Lower leg skin (tissue), 4 donors: ENCODE measurements around the gene NR6A1. TPM values are rescaled to one million over a fixed set of nuclear protein-coding genes. Genes with fewer than 3 reads are reported as not detected.
"Not testable (repeated sequence)": the region's sequence is repeated elsewhere in the genome, so short reads cannot be mapped to it uniquely, and the experiment has no call there.

Source experiments
- DNase-seq, 2 donors: peaks; one replicate each; pipeline ENCODE4 v3.0.0-alpha.2; 2019; ENCODE audit warnings: low spot score in 2 of 2
- H3K4me3 ChIP-seq: fragments of 200-600 bp; sonication (generic); 2 replicates; pipeline ENCODE4 v1.5.1; 2017; ENCODE audit warnings: mild to moderate bottlenecking, low read depth; ENCODE audit not compliant: poor library complexity, severe bottlenecking
- POLR2A ChIP-seq, 2 donors: fragments of 450-650 bp; IDR thresholded peaks; one replicate each; pipeline ENCODE4 v1.6.1; 2016 to 2017; ENCODE audit warnings: antibody characterized with exemption in 2 of 2, mild to moderate bottlenecking in 1 of 2, moderate library complexity in 1 of 2
- WGBS, 2 donors: methylation state at CpG; one replicate each; pipeline ENCODE4 v1.1.5; 2018; 5-methylcytosine and 5-hydroxymethylcytosine counted together
- intact Hi-C: fragments of 100-400 bp; cut with DNase I; formaldehyde crosslinking; loops from one replicate; pipeline ENCODE4 v1.15.0; 2023; ENCODE audit warnings: low total_unique reads
- total RNA-seq, 4 donors: library from RNA; depleted of rRNA; stranded (reverse); fragments of >200 nt; gene quantifications; one replicate each; pipeline ENCODE4 v1.1.0, GENCODE V29; 2016
- TF ChIP-seq, protein P1 (sequence below), 3 donors: fragments of 450-650 bp; IDR thresholded peaks; one replicate each; pipeline ENCODE4 v1.5.1; 2016; ENCODE audit warnings: antibody characterized with exemption in 3 of 3, mild to moderate bottlenecking in 3 of 3, moderate library complexity in 2 of 3

NR6A1 gene
- total RNA-seq, 4 donors from 2014 or later = 3.0 to 4.9 (median 3.8) TPM

DNA sequence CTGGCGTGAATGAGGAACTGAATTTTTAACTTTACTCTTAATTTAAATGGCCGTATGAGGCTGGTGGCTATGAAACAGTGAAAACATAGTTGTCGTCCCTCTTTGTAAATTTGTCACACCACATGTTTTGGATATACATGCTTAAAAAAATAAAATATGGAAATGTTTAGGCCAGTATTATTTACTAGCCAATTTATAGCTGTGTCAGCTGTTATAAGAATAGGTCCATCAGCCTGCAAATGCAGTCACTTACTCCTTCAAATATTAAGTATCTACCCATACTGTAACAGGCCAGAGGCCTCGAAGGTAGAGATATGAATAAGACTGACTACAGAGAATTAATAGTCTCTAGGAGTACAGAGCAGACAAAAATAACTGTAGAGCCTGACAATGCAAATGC, 30.0 kb downstream of the NR6A1 start:
- intact Hi-C loops = no loop called here
- TF ChIP-seq POLR2A (IDR thresholded peaks at IDR 0.05) = no peak
- TF ChIP-seq, protein P1, sequence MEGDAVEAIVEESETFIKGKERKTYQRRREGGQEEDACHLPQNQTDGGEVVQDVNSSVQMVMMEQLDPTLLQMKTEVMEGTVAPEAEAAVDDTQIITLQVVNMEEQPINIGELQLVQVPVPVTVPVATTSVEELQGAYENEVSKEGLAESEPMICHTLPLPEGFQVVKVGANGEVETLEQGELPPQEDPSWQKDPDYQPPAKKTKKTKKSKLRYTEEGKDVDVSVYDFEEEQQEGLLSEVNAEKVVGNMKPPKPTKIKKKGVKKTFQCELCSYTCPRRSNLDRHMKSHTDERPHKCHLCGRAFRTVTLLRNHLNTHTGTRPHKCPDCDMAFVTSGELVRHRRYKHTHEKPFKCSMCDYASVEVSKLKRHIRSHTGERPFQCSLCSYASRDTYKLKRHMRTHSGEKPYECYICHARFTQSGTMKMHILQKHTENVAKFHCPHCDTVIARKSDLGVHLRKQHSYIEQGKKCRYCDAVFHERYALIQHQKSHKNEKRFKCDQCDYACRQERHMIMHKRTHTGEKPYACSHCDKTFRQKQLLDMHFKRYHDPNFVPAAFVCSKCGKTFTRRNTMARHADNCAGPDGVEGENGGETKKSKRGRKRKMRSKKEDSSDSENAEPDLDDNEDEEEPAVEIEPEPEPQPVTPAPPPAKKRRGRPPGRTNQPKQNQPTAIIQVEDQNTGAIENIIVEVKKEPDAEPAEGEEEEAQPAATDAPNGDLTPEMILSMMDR (IDR thresholded peaks at IDR 0.05) = no peak
- 90% methylated on average over 4 of the region's 4 CpGs for WGBS, 2 donors
- no peak overlapping the region for H3K4me3 ChIP-seq
- no peak for DNase-seq

DNA sequence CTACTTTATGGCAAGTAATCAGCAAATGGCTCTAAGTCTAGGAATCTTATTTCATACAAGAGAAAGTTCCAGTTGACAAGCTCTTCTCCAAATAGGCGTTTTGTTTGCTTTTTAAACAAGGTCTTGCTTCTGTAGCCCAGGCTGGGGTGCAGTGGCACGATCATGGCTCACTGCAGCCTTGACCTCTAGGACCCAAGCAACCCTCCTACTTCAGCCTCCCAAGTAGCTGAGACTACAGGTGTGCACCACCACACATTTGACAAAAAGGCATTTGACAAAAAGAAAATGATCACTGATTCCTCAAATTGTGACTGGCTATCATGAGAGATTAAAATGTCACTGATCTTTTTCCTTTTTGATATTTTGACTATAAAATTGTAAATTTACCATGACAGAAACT, 31.8 kb downstream of the NR6A1 start:
- no peak overlapping the region for H3K4me3 ChIP-seq
- 88 to 90% methylated on average over 2 of the region's 2 CpGs for WGBS, 2 donors
- DNase-seq = no peak
- intact Hi-C loops = no loop called here
- TF ChIP-seq, protein P1 (IDR thresholded peaks at IDR 0.05) = no peak
- TF ChIP-seq POLR2A (IDR thresholded peaks at IDR 0.05) = no peak

DNA sequence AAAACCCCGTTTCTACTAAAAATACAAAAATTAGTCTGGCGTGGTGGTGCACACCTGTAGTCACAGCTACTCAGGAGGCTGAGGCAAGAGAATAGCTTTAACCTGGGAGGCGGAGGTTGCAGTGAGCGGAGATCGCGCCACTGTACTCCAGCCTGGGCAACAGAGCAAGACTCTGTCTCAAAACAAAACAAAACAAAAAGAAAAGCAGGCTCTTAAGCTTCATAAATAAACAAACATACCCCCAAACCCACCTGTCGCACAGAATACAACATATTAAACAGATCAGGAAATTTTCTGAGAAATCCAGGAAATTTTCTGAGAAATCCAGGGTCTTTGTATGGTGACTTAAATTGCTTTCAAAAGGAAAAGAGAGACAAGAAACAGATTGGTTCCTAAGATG, 33.0 kb downstream of the NR6A1 start:
- H3K4me3 ChIP-seq, DNase-seq, intact Hi-C loops: not testable (repeated sequence)
- 94 to 99% methylated on average over 7 of the region's 7 CpGs for WGBS, 2 donors

DNA sequence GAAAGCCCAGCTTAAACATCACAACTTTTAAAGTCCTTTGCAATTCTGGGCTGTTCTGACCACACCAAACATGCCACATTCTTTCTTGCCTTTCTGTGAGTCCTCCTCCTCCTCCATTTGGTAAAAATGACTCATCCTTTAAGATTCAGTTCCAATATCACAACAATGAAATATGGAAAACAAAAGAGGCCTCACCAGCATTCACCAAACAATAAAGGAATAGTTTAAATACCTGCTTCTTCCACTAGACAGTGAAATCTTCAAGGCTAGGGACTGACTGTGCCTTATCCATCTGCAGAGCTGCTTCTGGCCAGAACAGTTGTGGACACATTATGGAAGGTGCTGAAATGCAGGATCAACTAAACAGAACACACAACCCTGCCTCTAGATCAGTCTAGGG, 36.0 kb downstream of the NR6A1 start:
- no peak for DNase-seq
- intact Hi-C loops = no loop called here
- H3K4me3 ChIP-seq = no peak overlapping the region
- TF ChIP-seq, protein P1 (IDR thresholded peaks at IDR 0.05) = no peak
- TF ChIP-seq POLR2A (IDR thresholded peaks at IDR 0.05) = no peak

DNA sequence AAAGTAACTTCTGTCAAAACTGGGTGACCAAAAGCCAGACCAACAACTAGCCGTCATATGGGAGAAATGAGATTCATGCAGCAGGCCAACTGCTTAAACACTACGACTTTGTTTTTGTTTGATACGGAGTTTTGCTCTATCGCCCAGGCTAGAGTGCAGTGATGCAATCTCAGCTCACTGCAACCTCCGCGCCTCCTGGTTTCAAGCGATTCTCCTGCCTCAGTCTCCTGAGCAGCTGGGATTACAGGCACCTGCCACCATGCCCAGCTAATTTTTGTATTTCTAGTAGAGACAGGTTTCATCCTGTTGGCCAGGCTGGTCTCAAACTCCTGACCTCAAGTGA, 36.4 kb downstream of the NR6A1 start:
- DNase-seq, H3K4me3 ChIP-seq, intact Hi-C loops: not testable (repeated sequence)
- 81 to 85% methylated on average over 7 of the region's 7 CpGs for WGBS, 2 donors

DNA sequence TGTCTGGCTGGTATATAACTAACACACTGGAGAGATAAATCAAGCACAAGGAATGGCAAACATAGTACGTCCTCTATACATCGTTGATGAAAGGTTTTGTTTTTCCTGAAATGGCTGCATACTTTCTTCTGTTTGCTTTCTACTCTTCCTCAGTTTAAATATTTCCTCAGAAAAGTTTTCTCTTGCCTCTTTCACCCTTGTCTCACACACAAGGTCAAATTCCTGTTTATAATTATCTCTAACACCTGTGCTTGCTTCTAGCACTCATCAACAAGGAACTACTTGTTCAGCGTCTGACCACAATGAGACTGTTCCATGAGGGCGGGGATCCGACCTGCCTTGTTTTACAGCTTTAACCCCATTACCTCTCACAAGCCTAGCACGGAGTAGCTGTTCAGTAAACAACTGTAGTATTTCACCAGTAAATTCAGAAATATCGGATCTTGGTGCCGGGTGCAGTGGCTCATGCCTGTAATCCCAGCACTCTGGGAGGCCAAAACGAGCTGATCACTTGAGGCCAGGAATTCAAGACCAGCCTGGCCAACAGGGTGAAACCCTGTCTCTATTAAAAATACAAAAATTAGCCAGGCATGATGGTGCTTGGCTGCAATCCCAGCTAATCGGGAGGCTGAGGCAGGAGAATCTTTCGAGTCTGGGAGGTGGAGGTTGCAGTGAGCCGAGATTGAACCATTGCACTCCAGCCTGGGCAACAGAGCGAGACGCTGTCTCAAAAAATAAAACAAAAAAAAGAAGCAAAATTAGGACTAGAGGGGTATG, 37.0 kb downstream of the NR6A1 start:
- 79 to 83% methylated on average over 14 of the region's 14 CpGs for WGBS, 2 donors
- DNase-seq = no peak
- no peak overlapping the region for H3K4me3 ChIP-seq
- no peak for TF ChIP-seq POLR2A (IDR thresholded peaks at IDR 0.05)
- TF ChIP-seq, protein P1 (IDR thresholded peaks at IDR 0.05) = no peak
- intact Hi-C loops = no loop called here

DNA sequence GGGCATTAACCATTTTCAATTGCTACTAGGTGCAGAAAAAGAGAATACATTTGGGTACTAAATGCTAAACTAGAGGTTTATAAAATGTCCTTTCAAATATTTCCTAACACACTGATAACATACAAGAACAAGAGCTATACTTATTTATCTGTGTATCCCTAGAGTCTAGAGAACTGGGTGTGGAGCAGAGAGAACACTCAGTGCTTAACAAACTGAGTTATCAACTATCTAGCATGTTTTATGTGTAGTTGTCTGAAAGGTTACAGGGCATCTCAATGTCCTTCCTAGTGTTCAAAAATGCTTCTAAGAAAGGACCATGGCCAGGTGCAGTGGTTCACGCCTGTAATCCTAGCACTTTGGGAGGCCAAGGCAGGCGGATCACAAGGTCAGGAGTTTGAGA, 40.3 kb downstream of the NR6A1 start:
- DNase-seq = no peak

More for the DNA sequence above, 40.3 kb downstream of the NR6A1 start:
- TF ChIP-seq, protein P1 (IDR thresholded peaks at IDR 0.05) = no peak
- TF ChIP-seq POLR2A (IDR thresholded peaks at IDR 0.05) = no peak
- 94 to 98% methylated on average over 2 of the region's 2 CpGs for WGBS, 2 donors
- H3K4me3 ChIP-seq = no peak overlapping the region
- intact Hi-C loops = no loop called here
